ENCODE data around the gene KCNQ1.

The KCNQ1 gene

GRCh38 chr11:2650343-2650867, 205.6 kb downstream of the KCNQ1 start:
- no peak for TF ChIP-seq CTCF (IDR thresholded peaks at IDR 0.05; ENCODE audit: low read depth, low read length)
- DNase-seq (ENCODE audit: extremely low read depth, low read depth), result no peak

- no peak for DNase-seq (ENCODE audit: extremely low read depth, low read depth)
Observed at GRCh38 chr11:2651054-2651617, 206.3 kb downstream of the KCNQ1 start.

GRCh38 chr11:2651826-2652271, 207.0 kb downstream of the KCNQ1 start:
- TF ChIP-seq CTCF (IDR thresholded peaks at IDR 0.05; ENCODE audit: low read depth, low read length), result no peak

More at GRCh38 chr11:2651054-2651617, 206.3 kb downstream of the KCNQ1 start:
- no peak for TF ChIP-seq CTCF (IDR thresholded peaks at IDR 0.05; ENCODE audit: low read depth, low read length)

GRCh38 chr11:2652333-2653197, 207.8 kb downstream of the KCNQ1 start:
- no peak for TF ChIP-seq CTCF (IDR thresholded peaks at IDR 0.05; ENCODE audit: low read depth, low read length)
- DNase-seq (ENCODE audit: extremely low read depth, low read depth), result no peak

More at GRCh38 chr11:2651826-2652271, 207.0 kb downstream of the KCNQ1 start:
- DNase-seq (ENCODE audit: extremely low read depth, low read depth), result no peak

- DNase-seq (ENCODE audit: extremely low read depth, low read depth), result no peak
- no peak for TF ChIP-seq CTCF (IDR thresholded peaks at IDR 0.05; ENCODE audit: low read depth, low read length)
Observed at GRCh38 chr11:2653198-2653551, 208.4 kb downstream of the KCNQ1 start.

GRCh38 chr11:2653930-2654739, 209.3 kb downstream of the KCNQ1 start:
- DNase-seq (ENCODE audit: extremely low read depth, low read depth), result no peak
- TF ChIP-seq CTCF (IDR thresholded peaks at IDR 0.05; ENCODE audit: low read depth, low read length), result no peak
